Body of pancreas (tissue), 4 donors: Measurements from ENCODE around the gene DUS2. TPM values are rescaled to one million over a fixed set of nuclear protein-coding genes. Genes with fewer than 3 reads are reported as not detected.
"Not testable (repeated sequence)": the region's sequence is repeated elsewhere in the genome, so short reads cannot be mapped to it uniquely, and the experiment has no call there.

ENCODE experiments used
- ATAC-seq: fragments of 150-250 bp; one replicate; pipeline ENCODE4 v1.9.1; 2016
- DNase-seq, 4 donors: peaks; one replicate each; pipeline ENCODE4 v3.0.0-alpha.2; 2019
- H3K27ac ChIP-seq, 4 donors: fragments of 200-600 bp; sonication (generic); 1 replicate in 3 of 4; 2 replicates in 1 of 4; pipeline versions ENCODE4 v1.5.1 to v1.6.1; 2016 to 2019; ENCODE audit warnings: mild to moderate bottlenecking in 1 of 4, mixed read lengths in 1 of 4, moderate library complexity in 1 of 4
- H3K27me3 ChIP-seq, 2 donors: fragments of 200-600 bp; sonication (generic); one replicate each; pipeline ENCODE4 v1.6.0; 2016; ENCODE audit warnings: mild to moderate bottlenecking in 1 of 2
- H3K36me3 ChIP-seq, 2 donors: fragments of 200-600 bp; sonication (generic); replicated peaks in 1 of 2; 2 replicates each; pipeline ENCODE4 v1.5.1; 2016; ENCODE audit warnings: low read depth in 2 of 2; ENCODE audit not compliant: insufficient read depth in 1 of 2
- H3K4me1 ChIP-seq: fragments of 200-600 bp; sonication (generic); one replicate; pipeline ENCODE4 v1.6.0; 2016
- H3K4me3 ChIP-seq, 2 donors: fragments of 200-600 bp; sonication (generic); 1 replicate in 1 of 2; 2 replicates in 1 of 2; pipeline ENCODE4 v1.5.1; 2016 to 2019
- H3K9me3 ChIP-seq, 3 donors: fragments of 200-600 bp; sonication (generic); 1 replicate in 2 of 3; 2 replicates in 1 of 3; pipeline ENCODE4 v1.5.1; 2016
- CTCF ChIP-seq, 7 experiments: fragments of 450-650 bp in 4 of 7; fragments of 200-600 bp in 3 of 7; sonication (generic) in 3 of 7; IDR thresholded peaks; one replicate each; pipeline ENCODE4 v1.5.1; 2016 to 2019; ENCODE audit warnings: antibody characterized with exemption in 7 of 7
- POLR2A ChIP-seq, 3 donors: fragments of 450-650 bp; IDR thresholded peaks; one replicate each; pipeline ENCODE4 v1.6.1; 2016; ENCODE audit warnings: antibody characterized with exemption in 3 of 3, mild to moderate bottlenecking in 2 of 3
- WGBS, 2 donors: methylation state at CpG; one replicate each; pipeline ENCODE4 v1.1.5; 2017; 5-methylcytosine and 5-hydroxymethylcytosine counted together
- intact Hi-C: fragments of 100-400 bp; cut with DNase I; formaldehyde crosslinking; loops from one replicate; pipeline ENCODE4 v1.15.1; 2023
- total RNA-seq, 2 donors: library from RNA; depleted of rRNA; stranded (reverse); fragments of >200 nt; gene quantifications; one replicate each; pipeline ENCODE4 v1.1.0, GENCODE V29; 2016

DUS2 gene
- total RNA-seq, 2 donors from 2014 or later: 3.1 to 3.6 TPM

- TF ChIP-seq POLR2A (IDR thresholded peaks at IDR 0.05): no peak
- TF ChIP-seq CTCF (IDR thresholded peaks at IDR 0.05): no peak
- 23 to 50% methylated on average over 6 of the region's 6 CpGs for WGBS, 2 donors
- DNase-seq (peak in 1 of 4 donors; percentile 71), ATAC-seq (no peak)
- Histone ChIP-seq H3K36me3 (no peaks in the 10 kb centered on the region), H3K27me3 (no peaks in the 10 kb centered on the region), H3K9me3 (no peaks in the 10 kb centered on the region), H3K27ac (peak overlapping the region in 1 of 4 donors; percentile 71), H3K4me3 (no peak overlapping the region), H3K4me1 (no peaks in the 10 kb centered on the region)
- intact Hi-C loops: no loop called here
Observed at GRCh38 chr16:68005786-68006286, 17.2 kb upstream of the DUS2 start.

DNA sequence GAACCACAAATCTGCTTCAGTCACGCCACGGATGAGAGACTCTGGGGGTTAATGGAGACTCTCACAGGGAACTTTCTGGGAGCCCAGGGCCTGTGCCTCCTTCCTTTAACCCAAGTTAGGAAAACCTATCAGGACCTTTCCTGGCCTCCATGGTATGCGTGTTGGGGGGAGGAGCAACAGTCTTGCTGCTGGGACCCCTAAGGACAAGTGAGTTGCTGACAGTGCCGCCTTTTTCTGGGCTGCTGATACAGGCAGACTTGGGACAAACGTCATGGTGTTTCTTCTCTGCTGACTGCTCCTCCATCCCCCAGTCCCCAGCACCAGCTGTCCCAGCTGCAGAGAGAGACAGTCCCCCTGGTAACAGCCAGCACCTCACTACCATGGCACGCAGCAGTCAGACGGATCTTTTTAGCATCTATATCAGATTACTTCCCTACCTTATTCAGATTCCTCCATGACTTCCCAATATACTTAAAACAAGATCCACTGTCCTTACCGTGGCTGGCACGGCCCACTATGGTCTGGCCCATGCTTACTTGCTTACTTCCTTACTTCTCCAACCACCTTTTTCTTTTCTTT is 13.8 kb upstream of the DUS2 start:
- ATAC-seq (no peak), DNase-seq (no peak)
- no peak overlapping the region for H3K27ac ChIP-seq
- TF ChIP-seq POLR2A (IDR thresholded peaks at IDR 0.05): no peak
- TF ChIP-seq CTCF (IDR thresholded peaks at IDR 0.05): no peak
- no peaks in the 10 kb centered on the region for H3K4me1 ChIP-seq
- no peak overlapping the region for H3K4me3 ChIP-seq
- H3K36me3 ChIP-seq: no peaks in the 10 kb centered on the region
- 59 to 61% methylated on average over 7 to 9 of the region's 9 CpGs for WGBS, 2 donors
- no peaks in the 10 kb centered on the region for H3K9me3 ChIP-seq
- intact Hi-C loops: no loop called here
- H3K27me3 ChIP-seq: no peaks in the 10 kb centered on the region

DNA sequence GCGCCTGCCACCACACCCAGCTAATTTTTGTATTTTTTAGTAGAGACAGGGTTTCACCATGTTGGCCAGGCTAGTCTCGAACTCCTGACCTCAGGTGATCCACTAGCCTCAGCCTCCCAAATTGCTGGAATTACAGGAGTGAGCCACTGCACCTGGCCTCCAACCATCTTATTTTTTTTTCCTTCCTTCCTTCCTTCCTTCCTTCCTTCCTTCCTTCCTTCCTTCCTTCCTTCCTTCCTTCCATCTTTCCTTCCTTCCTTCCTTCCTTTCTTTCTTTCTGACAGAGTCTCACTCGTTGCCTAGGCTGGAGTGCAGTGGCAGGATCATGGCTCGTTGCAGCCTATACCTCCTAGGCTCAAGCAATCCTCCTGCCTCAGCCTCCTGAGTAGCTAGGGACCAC is 13.2 kb upstream of the DUS2 start:
- H3K27me3 ChIP-seq, intact Hi-C loops, ATAC-seq, H3K27ac ChIP-seq, H3K36me3 ChIP-seq, DNase-seq, H3K4me3 ChIP-seq, H3K4me1 ChIP-seq, H3K9me3 ChIP-seq: not testable (repeated sequence)
- WGBS, 2 donors: 58 to 68% methylated on average over 4 of the region's 4 CpGs

- Histone ChIP-seq H3K4me1 (no peaks in the 10 kb centered on the region), H3K4me3 (no peak overlapping the region), H3K36me3 (no peaks in the 10 kb centered on the region), H3K27me3 (no peaks in the 10 kb centered on the region), H3K27ac (no peak overlapping the region), H3K9me3 (no peaks in the 10 kb centered on the region)
- intact Hi-C loops: no loop called here
- TF ChIP-seq CTCF (IDR thresholded peaks at IDR 0.05) (no peak), POLR2A (IDR thresholded peaks at IDR 0.05) (no peak)
- 42 to 44% methylated on average over 1 of the region's 1 CpG for WGBS, 2 donors
- ATAC-seq (no peak), DNase-seq (peak in 1 of 4 donors; percentile 10)
Observed at GRCh38 chr16:68013440-68013839, 9.6 kb upstream of the DUS2 start.

DNA sequence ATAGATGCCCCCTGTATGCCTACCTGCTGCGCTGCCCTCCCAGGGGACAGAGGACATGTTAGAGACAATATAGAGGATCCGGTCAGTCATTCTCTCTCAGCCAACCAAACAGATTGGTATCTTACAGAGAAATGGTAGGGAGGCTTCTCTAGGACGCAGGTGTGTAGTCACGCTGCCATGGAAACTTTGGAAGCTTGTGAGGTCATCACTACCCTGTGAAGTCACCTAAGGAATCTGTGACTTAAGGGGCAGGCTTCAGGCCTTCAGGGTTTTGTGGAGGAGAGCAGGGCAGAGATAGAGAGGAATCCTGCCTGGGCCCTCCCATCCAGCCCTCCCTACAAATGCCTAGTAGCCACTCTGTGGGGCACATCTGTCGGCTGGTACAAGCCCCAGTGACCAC is 7.4 kb upstream of the DUS2 start, which contains the start of gene DPEP2NB:
DPEP2NB (minus strand) TSS at position 231 of the 400 bp plus-strand sequence; CDS start at position 90, 141 bp downstream.
- H3K4me3 ChIP-seq: no peak within 1 kb of the TSS
- DNase-seq (no peak), ATAC-seq (no peak)
- H3K36me3 ChIP-seq: no peaks in the 10 kb centered on the region
- no peaks in the 10 kb centered on the region for H3K4me1 ChIP-seq
- 60 to 67% methylated on average over 3 to 5 of the region's 5 CpGs for WGBS, 2 donors
- TF ChIP-seq POLR2A (IDR thresholded peaks at IDR 0.05) (no peak), CTCF (IDR thresholded peaks at IDR 0.05) (no peak)
- no peaks in the 10 kb centered on the region for H3K9me3 ChIP-seq
- intact Hi-C loops: no loop called here
- H3K27ac ChIP-seq: no peak within 1 kb of the TSS
- no peaks in the 10 kb centered on the region for H3K27me3 ChIP-seq
